ENCODE data around the gene PID1.

DNA sequence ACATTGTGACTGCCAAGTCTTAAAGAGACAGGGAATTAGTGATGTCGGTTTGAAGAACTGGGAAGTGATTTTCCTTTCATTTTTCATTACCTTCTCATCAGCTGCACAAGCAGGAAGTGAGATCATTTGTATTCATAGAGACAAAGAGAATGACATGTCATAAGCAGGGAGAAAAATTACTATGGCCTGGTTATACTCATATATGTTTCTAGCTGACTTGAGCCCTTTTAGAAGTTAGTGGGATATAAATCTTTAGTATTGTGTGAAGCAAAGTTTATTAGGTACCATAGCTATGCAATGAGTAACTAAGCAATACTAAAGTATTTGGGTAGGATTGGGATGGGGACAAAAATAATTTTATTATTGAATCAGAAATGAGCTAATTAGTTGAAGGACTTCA, 284.1 kb downstream of the PID1 start:
- TF ChIP-seq, protein P1, sequence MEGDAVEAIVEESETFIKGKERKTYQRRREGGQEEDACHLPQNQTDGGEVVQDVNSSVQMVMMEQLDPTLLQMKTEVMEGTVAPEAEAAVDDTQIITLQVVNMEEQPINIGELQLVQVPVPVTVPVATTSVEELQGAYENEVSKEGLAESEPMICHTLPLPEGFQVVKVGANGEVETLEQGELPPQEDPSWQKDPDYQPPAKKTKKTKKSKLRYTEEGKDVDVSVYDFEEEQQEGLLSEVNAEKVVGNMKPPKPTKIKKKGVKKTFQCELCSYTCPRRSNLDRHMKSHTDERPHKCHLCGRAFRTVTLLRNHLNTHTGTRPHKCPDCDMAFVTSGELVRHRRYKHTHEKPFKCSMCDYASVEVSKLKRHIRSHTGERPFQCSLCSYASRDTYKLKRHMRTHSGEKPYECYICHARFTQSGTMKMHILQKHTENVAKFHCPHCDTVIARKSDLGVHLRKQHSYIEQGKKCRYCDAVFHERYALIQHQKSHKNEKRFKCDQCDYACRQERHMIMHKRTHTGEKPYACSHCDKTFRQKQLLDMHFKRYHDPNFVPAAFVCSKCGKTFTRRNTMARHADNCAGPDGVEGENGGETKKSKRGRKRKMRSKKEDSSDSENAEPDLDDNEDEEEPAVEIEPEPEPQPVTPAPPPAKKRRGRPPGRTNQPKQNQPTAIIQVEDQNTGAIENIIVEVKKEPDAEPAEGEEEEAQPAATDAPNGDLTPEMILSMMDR (IDR thresholded peaks at IDR 0.05; ENCODE audit: low read depth, low read length, missing input control), result no peak
- TF ChIP-seq, protein P2, sequence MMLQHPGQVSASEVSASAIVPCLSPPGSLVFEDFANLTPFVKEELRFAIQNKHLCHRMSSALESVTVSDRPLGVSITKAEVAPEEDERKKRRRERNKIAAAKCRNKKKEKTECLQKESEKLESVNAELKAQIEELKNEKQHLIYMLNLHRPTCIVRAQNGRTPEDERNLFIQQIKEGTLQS (IDR thresholded peaks at IDR 0.05), result no peak
- TF ChIP-seq, protein P3, sequence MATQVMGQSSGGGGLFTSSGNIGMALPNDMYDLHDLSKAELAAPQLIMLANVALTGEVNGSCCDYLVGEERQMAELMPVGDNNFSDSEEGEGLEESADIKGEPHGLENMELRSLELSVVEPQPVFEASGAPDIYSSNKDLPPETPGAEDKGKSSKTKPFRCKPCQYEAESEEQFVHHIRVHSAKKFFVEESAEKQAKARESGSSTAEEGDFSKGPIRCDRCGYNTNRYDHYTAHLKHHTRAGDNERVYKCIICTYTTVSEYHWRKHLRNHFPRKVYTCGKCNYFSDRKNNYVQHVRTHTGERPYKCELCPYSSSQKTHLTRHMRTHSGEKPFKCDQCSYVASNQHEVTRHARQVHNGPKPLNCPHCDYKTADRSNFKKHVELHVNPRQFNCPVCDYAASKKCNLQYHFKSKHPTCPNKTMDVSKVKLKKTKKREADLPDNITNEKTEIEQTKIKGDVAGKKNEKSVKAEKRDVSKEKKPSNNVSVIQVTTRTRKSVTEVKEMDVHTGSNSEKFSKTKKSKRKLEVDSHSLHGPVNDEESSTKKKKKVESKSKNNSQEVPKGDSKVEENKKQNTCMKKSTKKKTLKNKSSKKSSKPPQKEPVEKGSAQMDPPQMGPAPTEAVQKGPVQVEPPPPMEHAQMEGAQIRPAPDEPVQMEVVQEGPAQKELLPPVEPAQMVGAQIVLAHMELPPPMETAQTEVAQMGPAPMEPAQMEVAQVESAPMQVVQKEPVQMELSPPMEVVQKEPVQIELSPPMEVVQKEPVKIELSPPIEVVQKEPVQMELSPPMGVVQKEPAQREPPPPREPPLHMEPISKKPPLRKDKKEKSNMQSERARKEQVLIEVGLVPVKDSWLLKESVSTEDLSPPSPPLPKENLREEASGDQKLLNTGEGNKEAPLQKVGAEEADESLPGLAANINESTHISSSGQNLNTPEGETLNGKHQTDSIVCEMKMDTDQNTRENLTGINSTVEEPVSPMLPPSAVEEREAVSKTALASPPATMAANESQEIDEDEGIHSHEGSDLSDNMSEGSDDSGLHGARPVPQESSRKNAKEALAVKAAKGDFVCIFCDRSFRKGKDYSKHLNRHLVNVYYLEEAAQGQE (IDR thresholded peaks at IDR 0.05), result no peak
- TF ChIP-seq SP1 (IDR thresholded peaks at IDR 0.05) (no peak), RAD21 (IDR thresholded peaks at IDR 0.05) (no peak)
